Neutrophil (primary cell): ENCODE results near the gene CNTN5.

Source experiments
- H3K27ac ChIP-seq: fragments of 200-600 bp; sonication (generic); 2 replicates; pipeline ENCODE4 v1.5.1; 2016; ENCODE audit warnings: mild to moderate bottlenecking, moderate library complexity
- H3K27me3 ChIP-seq: fragments of 200-600 bp; sonication (generic); 2 replicates; pipeline ENCODE4 v1.6.0; 2016; ENCODE audit warnings: mild to moderate bottlenecking
- H3K36me3 ChIP-seq: fragments of 200-600 bp; sonication (generic); 2 replicates; pipeline ENCODE4 v1.5.1; 2017
- H3K4me1 ChIP-seq, 2 experiments: fragments of 200-600 bp in 1 of 2; sonication (generic) in 1 of 2; 1 replicate in 1 of 2; 2 replicates in 1 of 2; pipeline versions ENCODE4 v1.5.1 to v1.6.1; 2013 to 2016; ENCODE audit warnings: low read depth in 1 of 2, low read length in 1 of 2, mild to moderate bottlenecking in 1 of 2, moderate library complexity in 1 of 2; ENCODE audit not compliant: control insufficient read depth in 1 of 2, insufficient read depth in 1 of 2
- H3K4me3 ChIP-seq, 2 experiments: fragments of 200-600 bp in 1 of 2; sonication (generic) in 1 of 2; 1 replicate in 1 of 2; 2 replicates in 1 of 2; pipeline ENCODE4 v1.5.1; 2013 to 2016; ENCODE audit warnings: low read depth in 1 of 2, low read length in 1 of 2, mild to moderate bottlenecking in 1 of 2, moderate library complexity in 1 of 2
- H3K9me3 ChIP-seq: fragments of 200-600 bp; sonication (generic); 2 replicates; pipeline ENCODE4 v1.5.1; 2016
- TF ChIP-seq, protein P1 (sequence below): fragments of 200-600 bp; sonication (generic); IDR thresholded peaks from 2 replicates; pipeline ENCODE4 v1.5.1; 2016; ENCODE audit warnings: antibody characterized with exemption

The CNTN5 gene

GRCh38 chr11:99501655-99502054 is 480.9 kb downstream of the CNTN5 start:
- H3K4me1 ChIP-seq = no peaks in the 10 kb centered on the region
- no peaks in the 10 kb centered on the region for H3K36me3 ChIP-seq
- H3K27ac ChIP-seq = no peak overlapping the region
- H3K27me3 ChIP-seq = no peaks in the 10 kb centered on the region
- H3K9me3 ChIP-seq = peaks cover 2% of the 10 kb centered on the region
- TF ChIP-seq, protein P1, sequence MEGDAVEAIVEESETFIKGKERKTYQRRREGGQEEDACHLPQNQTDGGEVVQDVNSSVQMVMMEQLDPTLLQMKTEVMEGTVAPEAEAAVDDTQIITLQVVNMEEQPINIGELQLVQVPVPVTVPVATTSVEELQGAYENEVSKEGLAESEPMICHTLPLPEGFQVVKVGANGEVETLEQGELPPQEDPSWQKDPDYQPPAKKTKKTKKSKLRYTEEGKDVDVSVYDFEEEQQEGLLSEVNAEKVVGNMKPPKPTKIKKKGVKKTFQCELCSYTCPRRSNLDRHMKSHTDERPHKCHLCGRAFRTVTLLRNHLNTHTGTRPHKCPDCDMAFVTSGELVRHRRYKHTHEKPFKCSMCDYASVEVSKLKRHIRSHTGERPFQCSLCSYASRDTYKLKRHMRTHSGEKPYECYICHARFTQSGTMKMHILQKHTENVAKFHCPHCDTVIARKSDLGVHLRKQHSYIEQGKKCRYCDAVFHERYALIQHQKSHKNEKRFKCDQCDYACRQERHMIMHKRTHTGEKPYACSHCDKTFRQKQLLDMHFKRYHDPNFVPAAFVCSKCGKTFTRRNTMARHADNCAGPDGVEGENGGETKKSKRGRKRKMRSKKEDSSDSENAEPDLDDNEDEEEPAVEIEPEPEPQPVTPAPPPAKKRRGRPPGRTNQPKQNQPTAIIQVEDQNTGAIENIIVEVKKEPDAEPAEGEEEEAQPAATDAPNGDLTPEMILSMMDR = no peak
- no peak overlapping the region for H3K4me3 ChIP-seq

DNA sequence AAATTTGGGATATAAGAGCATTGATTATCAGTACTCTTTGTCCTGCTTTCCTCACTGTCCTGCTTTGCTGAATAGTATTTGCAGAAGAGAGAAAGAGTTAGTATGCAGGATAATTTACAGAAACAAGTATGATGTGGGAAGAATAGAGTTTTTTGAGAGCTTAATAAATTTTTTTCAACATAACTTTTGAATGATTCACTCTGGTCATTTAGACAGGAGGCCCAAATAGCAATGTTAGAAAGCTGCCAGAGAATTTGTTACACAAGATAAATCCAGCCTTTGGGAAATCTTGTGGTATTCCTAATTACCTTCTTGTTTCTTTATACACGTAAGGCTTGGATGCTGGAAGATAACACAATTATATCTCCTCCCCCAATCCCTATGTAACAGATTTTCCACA is 484.6 kb downstream of the CNTN5 start:
- TF ChIP-seq, protein P1 = no peak
- no peaks in the 10 kb centered on the region for H3K27me3 ChIP-seq
- H3K4me1 ChIP-seq = no peaks in the 10 kb centered on the region
- H3K4me3 ChIP-seq = no peak overlapping the region
- H3K9me3 ChIP-seq = peaks cover 2% of the 10 kb centered on the region
- H3K27ac ChIP-seq = no peak overlapping the region
- H3K36me3 ChIP-seq = no peaks in the 10 kb centered on the region

DNA sequence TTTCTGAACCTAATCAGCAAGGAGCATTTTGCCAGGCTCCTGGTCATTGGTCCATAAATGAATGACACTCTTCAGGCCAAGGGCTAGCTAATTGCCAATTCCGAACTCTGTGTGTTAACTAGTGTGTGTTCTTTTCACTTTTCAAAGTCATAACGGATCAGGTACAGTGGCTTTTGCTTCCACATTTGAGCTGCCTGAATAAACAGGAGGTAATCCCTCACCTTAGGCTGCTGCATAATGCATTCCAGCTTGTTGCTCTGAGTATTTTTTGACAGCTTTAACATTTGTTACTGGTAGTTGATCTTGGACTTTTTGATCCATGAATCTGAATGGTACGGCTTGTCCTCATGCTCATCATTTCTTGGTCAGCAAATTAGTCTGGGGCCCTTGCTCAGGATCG is 485.1 kb downstream of the CNTN5 start:
- Histone ChIP-seq H3K36me3 (no peaks in the 10 kb centered on the region), H3K27ac (no peak overlapping the region)
- TF ChIP-seq, protein P1 = no peak

DNA sequence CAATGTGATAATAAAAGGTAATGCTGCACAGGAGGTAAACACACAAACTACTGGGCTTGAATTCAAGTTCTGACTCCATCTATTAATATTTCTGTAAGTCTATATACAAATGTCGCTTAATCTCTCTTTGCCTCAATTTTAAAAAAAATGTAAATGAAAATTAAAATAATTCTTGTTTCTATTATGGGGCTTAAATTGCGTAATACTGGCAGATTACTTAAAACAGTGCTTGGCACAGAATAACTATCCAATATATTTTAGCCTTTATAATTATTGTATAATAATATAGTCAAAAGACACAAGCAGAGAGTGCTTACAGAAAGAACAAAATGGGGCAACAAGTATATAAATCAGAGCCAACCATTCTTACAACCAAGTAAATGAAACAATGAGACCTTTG is 489.1 kb downstream of the CNTN5 start:
- no peak overlapping the region for H3K27ac ChIP-seq
- TF ChIP-seq, protein P1 = no peak
- no peaks in the 10 kb centered on the region for H3K36me3 ChIP-seq
- no peak overlapping the region for H3K4me3 ChIP-seq
- H3K27me3 ChIP-seq = no peaks in the 10 kb centered on the region
- no peaks in the 10 kb centered on the region for H3K9me3 ChIP-seq
- H3K4me1 ChIP-seq = no peaks in the 10 kb centered on the region

More for the DNA sequence above, 485.1 kb downstream of the CNTN5 start:
- Histone ChIP-seq H3K27me3 (no peaks in the 10 kb centered on the region), H3K4me1 (no peaks in the 10 kb centered on the region), H3K9me3 (peaks cover 1% of the 10 kb centered on the region), H3K4me3 (no peak overlapping the region)

DNA sequence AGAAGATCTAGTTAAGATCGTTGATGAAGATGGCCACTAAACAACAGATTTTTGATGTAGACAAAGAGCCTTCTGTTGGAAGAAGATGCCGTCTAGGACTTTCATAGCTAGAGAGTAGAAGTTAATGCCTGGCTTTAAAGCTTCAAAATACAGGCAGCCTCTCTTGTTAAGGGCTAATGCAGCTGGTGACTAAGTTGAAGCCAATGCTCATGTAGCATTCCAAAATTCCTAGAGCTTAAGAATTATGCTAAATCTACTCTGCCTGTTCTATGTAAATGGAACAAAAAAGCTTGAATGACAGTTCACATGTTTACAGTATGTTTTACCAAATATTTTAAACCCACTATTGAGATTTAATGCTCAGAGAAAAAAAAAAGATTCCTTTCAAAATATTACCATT is 492.6 kb downstream of the CNTN5 start:
- H3K9me3 ChIP-seq = no peaks in the 10 kb centered on the region
- no peaks in the 10 kb centered on the region for H3K4me1 ChIP-seq
- no peaks in the 10 kb centered on the region for H3K27me3 ChIP-seq
- TF ChIP-seq, protein P1 = no peak
- no peaks in the 10 kb centered on the region for H3K36me3 ChIP-seq
- H3K27ac ChIP-seq = no peak overlapping the region
- H3K4me3 ChIP-seq = no peak overlapping the region

- no peaks in the 10 kb centered on the region for H3K9me3 ChIP-seq
- TF ChIP-seq, protein P1 = no peak
- no peaks in the 10 kb centered on the region for H3K4me1 ChIP-seq
- H3K27ac ChIP-seq = no peak overlapping the region
- no peaks in the 10 kb centered on the region for H3K27me3 ChIP-seq
- H3K4me3 ChIP-seq = no peak overlapping the region
- no peaks in the 10 kb centered on the region for H3K36me3 ChIP-seq
Observed at GRCh38 chr11:99519095-99519494, 498.3 kb downstream of the CNTN5 start.
